GM21737 (cell line): ENCODE measurements around the gene ZNF467.

Experiments used
- ATAC-seq: cut with Tn5 transposase; IDR thresholded peaks from one replicate; pipeline ENCODE4 v1.9.1; 2021; ENCODE audit warnings: mild to moderate bottlenecking, moderate library complexity; ENCODE audit not compliant: unreplicated experiment

The ZNF467 gene

GRCh38 chr7:149808311-149808710 is 34.9 kb upstream of the ZNF467 start:
- ATAC-seq: no peak

- ATAC-seq: no peak
These were observed 33.3 kb upstream of the ZNF467 start for GRCh38 chr7:149806726-149807125.

- no peak for ATAC-seq
These were observed 30.7 kb upstream of the ZNF467 start for GRCh38 chr7:149804106-149804505.

GRCh38 chr7:149803551-149804074 is 30.2 kb upstream of the ZNF467 start:
- ATAC-seq: no peak

GRCh38 chr7:149802966-149803365 is 29.6 kb upstream of the ZNF467 start:
- no peak for ATAC-seq

GRCh38 chr7:149801816-149802215 is 28.4 kb upstream of the ZNF467 start:
- ATAC-seq: no peak

- ATAC-seq: no peak
These were observed 27.7 kb upstream of the ZNF467 start for GRCh38 chr7:149801002-149801566.

- no peak for ATAC-seq
These were observed 26.8 kb upstream of the ZNF467 start for GRCh38 chr7:149800169-149800555.

- no peak for ATAC-seq
These were observed 26.2 kb upstream of the ZNF467 start for GRCh38 chr7:149799397-149800168.

GRCh38 chr7:149797771-149798170 is 24.4 kb upstream of the ZNF467 start:
- no peak for ATAC-seq

GRCh38 chr7:149796287-149796860 is 23.0 kb upstream of the ZNF467 start:
- no peak for ATAC-seq

- no peak for ATAC-seq
These were observed 21.7 kb upstream of the ZNF467 start for GRCh38 chr7:149795126-149795525.

- ATAC-seq: no peak
These were observed 21.3 kb upstream of the ZNF467 start for GRCh38 chr7:149794661-149795060.

GRCh38 chr7:149793261-149793660 is 19.9 kb upstream of the ZNF467 start:
- no peak for ATAC-seq

- ATAC-seq: no peak
These were observed 18.8 kb upstream of the ZNF467 start for GRCh38 chr7:149792220-149792595.

GRCh38 chr7:149791411-149792219 is 18.2 kb upstream of the ZNF467 start:
- ATAC-seq: no peak

- no peak for ATAC-seq
These were observed 17.5 kb upstream of the ZNF467 start for GRCh38 chr7:149790754-149791360.

- no peak for ATAC-seq
These were observed 16.8 kb upstream of the ZNF467 start for GRCh38 chr7:149790146-149790548.

GRCh38 chr7:149789101-149789500 is 15.7 kb upstream of the ZNF467 start:
- ATAC-seq: no peak

- no peak for ATAC-seq
These were observed 15.0 kb upstream of the ZNF467 start for GRCh38 chr7:149788300-149788851.
